NCI-H128 (cell line): ENCODE measurements around the gene RNH1.

Experiments
- DNase-seq: peaks from one replicate; lab custom pipeline; 2025; ENCODE audit not compliant: unreplicated experiment; lab: John Stamatoyannopoulos, UW

Gene RNH1

GRCh38 chr11:459511-460220 is 47.4 kb downstream of the RNH1 start:
- DNase-seq: no peak

GRCh38 chr11:457111-457760 is 49.8 kb downstream of the RNH1 start:
- no peak for DNase-seq

GRCh38 chr11:456533-456932 is 50.5 kb downstream of the RNH1 start:
- no peak for DNase-seq

GRCh38 chr11:455566-456147 is 51.4 kb downstream of the RNH1 start:
- DNase-seq: no peak

- no peak for DNase-seq
These were observed 52.1 kb downstream of the RNH1 start for GRCh38 chr11:454801-455565.

- no peak for DNase-seq
These were observed 53.0 kb downstream of the RNH1 start for GRCh38 chr11:454043-454442.

GRCh38 chr11:453564-453963 is 53.5 kb downstream of the RNH1 start:
- no peak for DNase-seq

- no peak for DNase-seq
These were observed 54.0 kb downstream of the RNH1 start for GRCh38 chr11:452916-453527.

- DNase-seq: no peak
These were observed 54.8 kb downstream of the RNH1 start for GRCh38 chr11:452203-452744.

GRCh38 chr11:451738-452137 is 55.3 kb downstream of the RNH1 start:
- DNase-seq: no peak

- DNase-seq: peak; percentile 51
These were observed 56.1 kb downstream of the RNH1 start for GRCh38 chr11:450809-451451.

- DNase-seq: peak; percentile 90
These were observed 56.9 kb downstream of the RNH1 start, which contains the start of gene PTDSS2 for GRCh38 chr11:449889-450808. Gene PTDSS2, plus strand, starts transcription at chr11:450279. Its CDS starts 177 bp downstream, at chr11:450456.

GRCh38 chr11:447923-448731 is 58.9 kb downstream of the RNH1 start:
- DNase-seq: peak; percentile 90

GRCh38 chr11:446891-447290 is 60.2 kb downstream of the RNH1 start:
- no peak for DNase-seq

- DNase-seq: no peak
These were observed 61.1 kb downstream of the RNH1 start for GRCh38 chr11:445765-446588.
